Measurements from ENCODE around the gene PCSK9.
A peak's percentile ranks its signal among the peaks of the same experiment; 100 is the strongest.

The PCSK9 gene

GRCh38 chr1:55060133-55060999, 21.0 kb downstream of the PCSK9 start:
- DNase-seq (ENCODE audit: low spot score) = peak; percentile 24

- DNase-seq (ENCODE audit: low spot score) = no peak
These were observed 21.8 kb downstream of the PCSK9 start for GRCh38 chr1:55061000-55061705.

- DNase-seq (ENCODE audit: low spot score) = no peak
These were observed 22.5 kb downstream of the PCSK9 start for GRCh38 chr1:55061706-55062321.

GRCh38 chr1:55062801-55063576, 23.6 kb downstream of the PCSK9 start:
- DNase-seq (ENCODE audit: low spot score) = no peak

GRCh38 chr1:55063577-55063942, 24.2 kb downstream of the PCSK9 start:
- DNase-seq (ENCODE audit: low spot score) = no peak

GRCh38 chr1:55064071-55064581, 24.8 kb downstream of the PCSK9 start:
- DNase-seq (ENCODE audit: low spot score) = peak; percentile 17

GRCh38 chr1:55064861-55065263, 25.5 kb downstream of the PCSK9 start:
- DNase-seq (ENCODE audit: low spot score) = no peak

GRCh38 chr1:55065648-55066047, 26.3 kb downstream of the PCSK9 start:
- no peak for DNase-seq (ENCODE audit: low spot score)

GRCh38 chr1:55067022-55067778, 27.9 kb downstream of the PCSK9 start:
- DNase-seq (ENCODE audit: low spot score) = no peak

- DNase-seq (ENCODE audit: low spot score) = no peak
These were observed 28.6 kb downstream of the PCSK9 start for GRCh38 chr1:55067914-55068313.

- DNase-seq (ENCODE audit: low spot score) = no peak
These were observed 29.3 kb downstream of the PCSK9 start for GRCh38 chr1:55068638-55069037.

GRCh38 chr1:55069280-55069679, 29.9 kb downstream of the PCSK9 start:
- DNase-seq (ENCODE audit: low spot score) = no peak

- DNase-seq (ENCODE audit: low spot score) = no peak
These were observed 31.2 kb downstream of the PCSK9 start for GRCh38 chr1:55070293-55071164.

GRCh38 chr1:55071477-55071876, 32.1 kb downstream of the PCSK9 start:
- peak; percentile 11 for DNase-seq (ENCODE audit: low spot score)

GRCh38 chr1:55073187-55073916, 34.0 kb downstream of the PCSK9 start:
- DNase-seq (ENCODE audit: low spot score) = peak; percentile 61

GRCh38 chr1:55074455-55074854, 35.1 kb downstream of the PCSK9 start:
- no peak for DNase-seq (ENCODE audit: low spot score)

GRCh38 chr1:55076356-55076755, 37.0 kb downstream of the PCSK9 start:
- DNase-seq (ENCODE audit: low spot score) = no peak

- DNase-seq (ENCODE audit: low spot score) = no peak
These were observed 39.1 kb downstream of the PCSK9 start for GRCh38 chr1:55078470-55078869.

- no peak for DNase-seq (ENCODE audit: low spot score)
These were observed 40.3 kb downstream of the PCSK9 start for GRCh38 chr1:55079651-55080050.
